Mesothelial cell of epicardium (in vitro differentiated cells): ENCODE measurements around the gene RHBDF2. TPM values are rescaled to one million over a fixed set of nuclear protein-coding genes. Genes with fewer than 3 reads are reported as not detected.

ENCODE experiments used
- DNase-seq, 2 experiments: peaks; one replicate each; pipeline ENCODE4 v3.0.0; 2021; ENCODE audit warnings: low spot score in 2 of 2; ENCODE audit not compliant: unreplicated experiment in 2 of 2
- H3K27ac Mint-ChIP-seq: 2 replicates; pipeline ENCODE4 v1.8.0; 2021; ENCODE audit warnings: mixed read lengths
- H3K27me3 Mint-ChIP-seq: 2 replicates; pipeline ENCODE4 v1.8.0; 2021; ENCODE audit warnings: low read depth, mixed read lengths
- H3K36me3 Mint-ChIP-seq: 2 replicates; pipeline ENCODE4 v1.8.0; 2021; ENCODE audit warnings: mixed read lengths
- H3K4me1 Mint-ChIP-seq: 2 replicates; pipeline ENCODE4 v1.8.0; 2021; ENCODE audit warnings: mixed read lengths
- H3K4me3 Mint-ChIP-seq: 2 replicates; pipeline ENCODE4 v1.8.0; 2021; ENCODE audit warnings: mild to moderate bottlenecking, moderate library complexity, mixed read lengths
- H3K9me3 Mint-ChIP-seq: 2 replicates; pipeline ENCODE4 v1.8.0; 2021; ENCODE audit warnings: mixed read lengths
- CTCF ChIP-seq: fragments of 200-600 bp; sonication (generic); IDR thresholded peaks from one replicate; pipeline ENCODE4 v1.5.0; 2021; ENCODE audit warnings: antibody characterized with exemption; ENCODE audit not compliant: unreplicated experiment
- total RNA-seq: library from RNA; stranded (reverse); gene quantifications from 3 replicates; pipeline ENCODE4 v1.2.1, GENCODE V29; 2021

Gene RHBDF2
- total RNA-seq, 1 donor from 2014 or later: 21.5 TPM

- H3K4me3 Mint-ChIP-seq: no peak overlapping the region
- no peak for TF ChIP-seq CTCF
- no peaks in the 10 kb centered on the region for H3K27me3 Mint-ChIP-seq
- no peak for DNase-seq
- peak overlapping the region; percentile 5 for H3K27ac Mint-ChIP-seq
- H3K36me3 Mint-ChIP-seq: no peaks in the 10 kb centered on the region
- H3K4me1 Mint-ChIP-seq: no peaks in the 10 kb centered on the region
- no peaks in the 10 kb centered on the region for H3K9me3 Mint-ChIP-seq
These were observed 20.6 kb downstream of the RHBDF2 start for GRCh38 chr17:76480632-76481031.

- no peaks in the 10 kb centered on the region for H3K4me1 Mint-ChIP-seq
- H3K36me3 Mint-ChIP-seq: peaks cover 3% of the 10 kb centered on the region
- no peaks in the 10 kb centered on the region for H3K9me3 Mint-ChIP-seq
- no peak overlapping the region for H3K27ac Mint-ChIP-seq
- no peaks in the 10 kb centered on the region for H3K27me3 Mint-ChIP-seq
- H3K4me3 Mint-ChIP-seq: no peak overlapping the region
- DNase-seq: no peak
- TF ChIP-seq CTCF: no peak
These were observed 21.6 kb downstream of the RHBDF2 start for GRCh38 chr17:76479515-76480060.

DNA sequence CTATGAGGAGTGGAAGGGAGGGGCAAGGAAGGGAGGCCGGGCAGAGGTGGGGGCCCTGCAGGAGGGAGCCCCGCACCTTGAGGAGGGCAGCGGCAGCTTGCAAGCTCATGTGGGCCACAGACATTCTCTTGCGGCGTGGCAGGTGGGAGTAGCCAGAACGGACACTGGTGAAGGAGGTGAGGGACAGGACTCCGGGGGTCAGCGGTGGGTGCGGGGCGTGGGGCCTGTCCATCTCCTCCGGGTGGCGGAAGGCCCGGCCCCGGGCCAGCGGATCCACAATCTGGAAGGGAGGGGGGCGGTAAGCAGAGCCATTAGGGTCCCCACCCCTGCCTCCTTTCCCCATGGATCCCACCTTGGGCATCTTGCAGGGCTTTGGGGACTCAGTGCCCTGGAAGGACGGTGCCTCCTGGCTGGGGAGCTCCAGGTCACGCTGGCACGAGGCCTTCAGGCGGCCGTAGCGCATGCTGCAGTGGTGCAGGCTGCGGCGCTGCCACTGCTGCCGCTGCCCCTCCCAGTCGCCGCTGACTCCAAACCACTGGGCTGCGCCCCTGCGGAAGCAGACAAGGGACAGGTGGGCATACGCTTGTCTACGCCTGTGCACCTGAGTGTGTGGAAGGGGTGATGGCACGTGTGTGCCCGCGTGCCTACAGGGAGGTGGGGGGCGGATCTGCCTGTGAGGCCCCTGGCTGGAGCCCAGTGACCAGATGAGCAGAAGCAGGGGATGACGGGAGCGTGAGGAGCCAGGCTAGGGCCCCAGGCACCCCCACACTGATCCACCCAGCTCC lies 22.3 kb downstream of the RHBDF2 start:
- DNase-seq: no peak
- H3K9me3 Mint-ChIP-seq: no peaks in the 10 kb centered on the region
- peaks cover 3% of the 10 kb centered on the region for H3K36me3 Mint-ChIP-seq
- H3K27me3 Mint-ChIP-seq: no peaks in the 10 kb centered on the region
- H3K4me1 Mint-ChIP-seq: no peaks in the 10 kb centered on the region
- no peak for TF ChIP-seq CTCF
- no peak overlapping the region for H3K4me3 Mint-ChIP-seq
- no peak overlapping the region for H3K27ac Mint-ChIP-seq

DNA sequence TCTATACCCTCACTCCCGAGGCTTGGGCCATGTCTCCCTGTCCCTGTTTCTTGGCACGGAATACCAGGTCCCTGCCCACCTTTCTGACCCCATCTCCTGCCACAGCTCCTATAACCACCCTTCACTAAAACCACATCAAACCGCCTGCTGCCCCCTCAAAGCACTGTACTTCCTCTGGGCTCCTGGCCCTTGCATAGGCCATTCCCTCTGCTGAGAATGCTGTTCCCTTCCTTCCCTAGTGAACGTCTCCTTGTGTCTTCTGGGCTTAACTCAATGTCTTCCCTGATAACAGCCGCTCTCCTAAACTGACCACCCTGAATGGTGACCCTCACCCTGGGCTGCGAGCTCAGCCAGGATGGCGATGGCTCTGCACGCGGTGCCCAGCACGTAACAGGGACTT lies 23.1 kb downstream of the RHBDF2 start:
- no peak for DNase-seq
- H3K4me3 Mint-ChIP-seq: no peak overlapping the region
- H3K9me3 Mint-ChIP-seq: no peaks in the 10 kb centered on the region
- no peak for TF ChIP-seq CTCF
- no peaks in the 10 kb centered on the region for H3K4me1 Mint-ChIP-seq
- H3K27ac Mint-ChIP-seq: no peak overlapping the region
- H3K27me3 Mint-ChIP-seq: no peaks in the 10 kb centered on the region
- H3K36me3 Mint-ChIP-seq: peaks cover 3% of the 10 kb centered on the region

- H3K4me3 Mint-ChIP-seq: no peak overlapping the region
- H3K9me3 Mint-ChIP-seq: no peaks in the 10 kb centered on the region
- no peak for TF ChIP-seq CTCF
- no peak for DNase-seq
- no peaks in the 10 kb centered on the region for H3K4me1 Mint-ChIP-seq
- H3K36me3 Mint-ChIP-seq: peaks cover 3% of the 10 kb centered on the region
- no peak overlapping the region for H3K27ac Mint-ChIP-seq
- no peaks in the 10 kb centered on the region for H3K27me3 Mint-ChIP-seq
These were observed 23.6 kb downstream of the RHBDF2 start for GRCh38 chr17:76477576-76477975.
